Adrenal gland (tissue), 5 donors: Measurements from ENCODE around the gene ZDHHC14.

Experiments used
- POLR2A ChIP-seq, 2 donors: fragments of 450-650 bp; IDR thresholded peaks; one replicate each; pipeline ENCODE4 v1.6.1; 2017; ENCODE audit warnings: antibody characterized with exemption in 2 of 2, mild to moderate bottlenecking in 2 of 2, moderate library complexity in 1 of 2
- TF ChIP-seq, protein P1 (sequence below), 6 experiments: fragments of 450-650 bp in 4 of 6; fragments of 200-600 bp in 2 of 6; sonication (generic) in 1 of 6; IDR thresholded peaks; 1 replicate in 5 of 6; 2 replicates in 1 of 6; pipeline versions ENCODE4 v1.5.1 to v1.8.0; 2016 to 2021; ENCODE audit warnings: antibody characterized with exemption in 6 of 6, mild to moderate bottlenecking in 2 of 6, moderate library complexity in 1 of 6
- donor health status: DM: no; HTN: no; CAD: no.

DNA sequence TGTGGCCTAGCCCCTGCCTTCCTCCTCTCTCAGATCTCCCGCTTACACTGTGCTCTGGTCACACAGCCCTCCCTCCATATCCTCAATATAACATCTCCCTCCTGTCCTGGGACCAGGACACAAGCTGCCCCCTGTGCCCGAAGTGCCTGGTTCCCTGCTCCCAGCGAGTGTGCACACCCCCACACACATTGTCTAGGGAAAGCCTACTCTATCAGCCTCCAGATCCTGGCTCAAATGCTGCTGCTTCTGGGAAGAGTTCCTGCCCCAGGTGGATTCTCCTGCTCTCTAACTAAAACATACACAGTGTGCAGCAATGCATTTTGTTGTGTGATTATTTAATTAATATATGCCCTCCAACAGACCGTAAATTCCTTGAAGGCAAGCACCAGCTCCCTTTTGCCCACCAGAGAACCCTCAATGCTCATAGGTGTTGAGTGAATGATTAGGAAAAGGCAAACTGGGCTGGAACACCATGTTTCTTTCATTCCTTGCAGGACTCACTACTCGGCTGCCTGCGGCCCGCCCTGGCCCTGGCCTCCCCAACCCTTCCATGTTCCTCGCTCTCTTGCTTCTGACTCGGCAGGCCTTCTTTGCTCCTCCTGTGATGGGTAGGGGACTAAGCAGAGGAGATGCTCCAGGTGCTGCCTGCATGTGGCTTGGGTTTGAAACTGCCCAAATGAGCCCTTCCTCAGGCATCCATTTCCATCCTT, 194.6 kb downstream of the ZDHHC14 start:
- TF ChIP-seq, protein P1, sequence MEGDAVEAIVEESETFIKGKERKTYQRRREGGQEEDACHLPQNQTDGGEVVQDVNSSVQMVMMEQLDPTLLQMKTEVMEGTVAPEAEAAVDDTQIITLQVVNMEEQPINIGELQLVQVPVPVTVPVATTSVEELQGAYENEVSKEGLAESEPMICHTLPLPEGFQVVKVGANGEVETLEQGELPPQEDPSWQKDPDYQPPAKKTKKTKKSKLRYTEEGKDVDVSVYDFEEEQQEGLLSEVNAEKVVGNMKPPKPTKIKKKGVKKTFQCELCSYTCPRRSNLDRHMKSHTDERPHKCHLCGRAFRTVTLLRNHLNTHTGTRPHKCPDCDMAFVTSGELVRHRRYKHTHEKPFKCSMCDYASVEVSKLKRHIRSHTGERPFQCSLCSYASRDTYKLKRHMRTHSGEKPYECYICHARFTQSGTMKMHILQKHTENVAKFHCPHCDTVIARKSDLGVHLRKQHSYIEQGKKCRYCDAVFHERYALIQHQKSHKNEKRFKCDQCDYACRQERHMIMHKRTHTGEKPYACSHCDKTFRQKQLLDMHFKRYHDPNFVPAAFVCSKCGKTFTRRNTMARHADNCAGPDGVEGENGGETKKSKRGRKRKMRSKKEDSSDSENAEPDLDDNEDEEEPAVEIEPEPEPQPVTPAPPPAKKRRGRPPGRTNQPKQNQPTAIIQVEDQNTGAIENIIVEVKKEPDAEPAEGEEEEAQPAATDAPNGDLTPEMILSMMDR (IDR thresholded peaks at IDR 0.05): no peak
- no peak for TF ChIP-seq POLR2A (IDR thresholded peaks at IDR 0.05)
